Peyer's patch (tissue), 4 donors: ENCODE measurements around the gene PPTC7.
"Not testable (repeated sequence)": the region's sequence is repeated elsewhere in the genome, so short reads cannot be mapped to it uniquely, and the experiment has no call there.

Source experiments
- CTCF ChIP-seq, 6 experiments: fragments of 450-650 bp in 4 of 6; fragments of 200-600 bp in 2 of 6; sonication (generic) in 1 of 6; IDR thresholded peaks; one replicate each; pipeline ENCODE4 v1.5.1; 2017 to 2019; ENCODE audit warnings: antibody characterized with exemption in 6 of 6, mild to moderate bottlenecking in 3 of 6, moderate library complexity in 1 of 6
- POLR2A ChIP-seq, 2 donors: fragments of 450-650 bp; IDR thresholded peaks; one replicate each; pipeline ENCODE4 v1.5.1; 2017; ENCODE audit warnings: antibody characterized with exemption in 2 of 2, mild to moderate bottlenecking in 2 of 2, moderate library complexity in 2 of 2

GRCh38 chr12:110587102-110587501 is 4.0 kb upstream of the PPTC7 start:
- not testable (repeated sequence) for TF ChIP-seq CTCF, POLR2A (IDR thresholded peaks at IDR 0.05)
